H9 (cell line): ENCODE data around the gene SYNPO2L. TPM values are rescaled to one million over a fixed set of nuclear protein-coding genes. Genes with fewer than 3 reads are reported as not detected.
A peak's percentile ranks its signal among the peaks of the same experiment; 100 is the strongest.

Experiments
- DNase-seq: peaks from one replicate; pipeline ENCODE4 v3.0.0-alpha.2; 2017
- H2AFZ ChIP-seq: one replicate; pipeline ENCODE4 v1.6.1; 2013; ENCODE audit warnings: mild to moderate bottlenecking, low read length, control low read depth, moderate library complexity
- H2AK5ac ChIP-seq: 2 replicates; pipeline ENCODE4 v1.6.1; 2013; ENCODE audit warnings: low read length, control low read depth, mixed read lengths; ENCODE audit not compliant: insufficient read length
- H2BK120ac ChIP-seq: one replicate; pipeline ENCODE4 v1.6.1; 2013; ENCODE audit warnings: low read depth, mild to moderate bottlenecking, low read length, control low read depth, inconsistent platforms; ENCODE audit not compliant: poor library complexity, severe bottlenecking
- H2BK12ac ChIP-seq: 2 replicates; pipeline ENCODE4 v1.6.1; 2013; ENCODE audit warnings: low read length, control low read depth, mixed read lengths, low read depth; ENCODE audit not compliant: insufficient read length
- H2BK15ac ChIP-seq: 2 replicates; pipeline ENCODE4 v1.6.1; 2013; ENCODE audit warnings: low read depth, low read length, control low read depth
- H2BK20ac ChIP-seq: one replicate; pipeline ENCODE4 v1.6.1; 2013; ENCODE audit warnings: low read depth, mild to moderate bottlenecking, low read length, control low read depth, inconsistent platforms; ENCODE audit not compliant: poor library complexity, severe bottlenecking
- H2BK5ac ChIP-seq: 2 replicates; pipeline ENCODE4 v1.6.1; 2013; ENCODE audit warnings: low read length, control low read depth, mixed read lengths; ENCODE audit not compliant: insufficient read length
- H3K14ac ChIP-seq: 2 replicates; pipeline ENCODE4 v1.6.1; 2013; ENCODE audit warnings: low read length, control low read depth; ENCODE audit not compliant: insufficient read depth
- H3K18ac ChIP-seq: 2 replicates; pipeline ENCODE4 v1.6.1; 2013; ENCODE audit warnings: low read depth, mild to moderate bottlenecking, mixed read lengths, low read length, control low read depth; ENCODE audit not compliant: insufficient read length
- H3K23ac ChIP-seq: 2 replicates; pipeline ENCODE4 v1.6.1; 2013; ENCODE audit warnings: low read length, control low read depth, mixed read lengths, low read depth; ENCODE audit not compliant: insufficient read length
- H3K23me2 ChIP-seq: 2 replicates; pipeline ENCODE4 v1.6.1; 2013; ENCODE audit warnings: low read depth, mild to moderate bottlenecking, mixed read lengths, low read length, control low read depth; ENCODE audit not compliant: insufficient read length, poor library complexity, severe bottlenecking
- H3K27ac ChIP-seq: 2 replicates; pipeline ENCODE4 v1.5.1; 2013; ENCODE audit warnings: low read length, control low read depth, mixed read lengths, low read depth; ENCODE audit not compliant: insufficient read length
- H3K27me3 ChIP-seq: 2 replicates; pipeline ENCODE4 v1.6.1; 2013; ENCODE audit warnings: low read length, control low read depth, inconsistent platforms; ENCODE audit not compliant: insufficient read depth
- H3K4ac ChIP-seq: 2 replicates; pipeline ENCODE4 v1.6.1; 2013; ENCODE audit warnings: low read depth, mild to moderate bottlenecking, control low read depth, inconsistent platforms, low read length, moderate library complexity
- H3K4me1 ChIP-seq: 2 replicates; pipeline ENCODE4 v1.6.1; 2013; ENCODE audit warnings: low read length, control low read depth, inconsistent platforms; ENCODE audit not compliant: insufficient read depth
- H3K4me2 ChIP-seq: 2 replicates; pipeline ENCODE4 v1.6.1; 2013; ENCODE audit warnings: low read length, control low read depth, mixed read lengths; ENCODE audit not compliant: insufficient read length, insufficient read depth
- H3K56ac ChIP-seq: 2 replicates; pipeline ENCODE4 v1.6.1; 2013; ENCODE audit warnings: low read depth, mild to moderate bottlenecking, mixed read lengths, low read length, control low read depth; ENCODE audit not compliant: insufficient read length
- H3K79me1 ChIP-seq: 2 replicates; pipeline ENCODE4 v1.6.1; 2013; ENCODE audit warnings: low read depth, mild to moderate bottlenecking, moderate library complexity, low read length, control low read depth, inconsistent platforms; ENCODE audit not compliant: insufficient read depth, poor library complexity, severe bottlenecking
- H3K79me2 ChIP-seq: 2 replicates; pipeline ENCODE4 v1.6.1; 2013; ENCODE audit warnings: low read length, control low read depth, inconsistent platforms; ENCODE audit not compliant: insufficient read depth
- H3K9ac ChIP-seq: 2 replicates; pipeline ENCODE4 v1.6.1; 2013; ENCODE audit warnings: low read length, control low read depth, mixed read lengths; ENCODE audit not compliant: insufficient read length; ENCODE audit errors: extremely low read depth
- H3K9me3 ChIP-seq: one replicate; pipeline ENCODE4 v1.6.1; 2013; ENCODE audit warnings: low read depth, low read length, inconsistent platforms; ENCODE audit not compliant: control insufficient read depth
- H3T11ph ChIP-seq: one replicate; pipeline ENCODE4 v1.6.1; 2013; ENCODE audit warnings: mild to moderate bottlenecking, low read length, control low read depth, inconsistent platforms
- H4K20me1 ChIP-seq: one replicate; pipeline ENCODE4 v1.6.1; 2013; ENCODE audit not compliant: control insufficient read depth, insufficient read length, insufficient read depth
- H4K5ac ChIP-seq: 2 replicates; pipeline ENCODE4 v1.6.1; 2013; ENCODE audit warnings: low read depth, mild to moderate bottlenecking, mixed read lengths, low read length, control low read depth; ENCODE audit not compliant: insufficient read length
- H4K8ac ChIP-seq: replicated peaks from 2 replicates; pipeline ENCODE4 v1.6.1; 2013; ENCODE audit warnings: low read length, control low read depth, mixed read lengths, low read depth; ENCODE audit not compliant: insufficient read length
- H4K91ac ChIP-seq: 2 replicates; pipeline ENCODE4 v1.6.1; 2013; ENCODE audit warnings: low read depth, mild to moderate bottlenecking, moderate library complexity, mixed read lengths, low read length, control low read depth; ENCODE audit not compliant: insufficient read length
- H3K27ac Mint-ChIP-seq, 3 experiments: 2 replicates in 2 of 3; 3 replicates in 1 of 3; pipeline ENCODE4 v1.8.0; 2020 to 2021; ENCODE audit warnings: mixed read lengths in 3 of 3, mild to moderate bottlenecking in 1 of 3, moderate library complexity in 1 of 3
- H3K27me3 Mint-ChIP-seq: 2 replicates; pipeline ENCODE4 v1.8.0; 2021; ENCODE audit warnings: low read depth, mild to moderate bottlenecking, moderate library complexity, mixed read lengths
- H3K36me3 Mint-ChIP-seq, 3 experiments: 2 replicates in 2 of 3; 3 replicates in 1 of 3; pipeline ENCODE4 v1.8.0; 2020 to 2021; ENCODE audit warnings: low read depth in 3 of 3, mixed read lengths in 3 of 3; ENCODE audit not compliant: insufficient read depth in 1 of 3
- H3K4me1 Mint-ChIP-seq, 2 experiments: 2 replicates each; pipeline ENCODE4 v1.8.0; 2020; ENCODE audit warnings: mixed read lengths in 2 of 2
- H3K4me3 Mint-ChIP-seq, 2 experiments: 2 replicates in 1 of 2; 3 replicates in 1 of 2; pipeline ENCODE4 v1.8.0; 2020 to 2021; ENCODE audit warnings: mild to moderate bottlenecking in 2 of 2, mixed read lengths in 2 of 2, moderate library complexity in 1 of 2
- H3K9me3 Mint-ChIP-seq, 2 experiments: 2 replicates in 1 of 2; 3 replicates in 1 of 2; pipeline ENCODE4 v1.8.0; 2020; ENCODE audit warnings: mild to moderate bottlenecking in 2 of 2, mixed read lengths in 2 of 2, moderate library complexity in 1 of 2
- CTCF ChIP-seq: fragments of 200-600 bp; sonication (generic); conservative IDR thresholded peaks from 3 replicates; pipeline ENCODE4 v1.8.0; 2021; ENCODE audit warnings: antibody characterized with exemption, mild to moderate bottlenecking
- WGBS: extraction: QIAGEN DNeasy Blood & Tissue Kit; methylation state at CpG from one replicate; pipeline ENCODE4 v1.1.7; 2013; ENCODE audit warnings: missing lambda C conversion rate, low lambda C conversion rate, mixed read lengths; ENCODE audit not compliant: insufficient read length; ENCODE audit errors: extremely low coverage; 5-methylcytosine and 5-hydroxymethylcytosine counted together
- total RNA-seq: library from RNA; stranded (reverse); gene quantifications from 2 replicates; pipeline ENCODE4 v1.2.1, GENCODE V29; 2021

Gene SYNPO2L
- total RNA-seq, 1 experiment from 2014 or later = 0.11 TPM

DNA sequence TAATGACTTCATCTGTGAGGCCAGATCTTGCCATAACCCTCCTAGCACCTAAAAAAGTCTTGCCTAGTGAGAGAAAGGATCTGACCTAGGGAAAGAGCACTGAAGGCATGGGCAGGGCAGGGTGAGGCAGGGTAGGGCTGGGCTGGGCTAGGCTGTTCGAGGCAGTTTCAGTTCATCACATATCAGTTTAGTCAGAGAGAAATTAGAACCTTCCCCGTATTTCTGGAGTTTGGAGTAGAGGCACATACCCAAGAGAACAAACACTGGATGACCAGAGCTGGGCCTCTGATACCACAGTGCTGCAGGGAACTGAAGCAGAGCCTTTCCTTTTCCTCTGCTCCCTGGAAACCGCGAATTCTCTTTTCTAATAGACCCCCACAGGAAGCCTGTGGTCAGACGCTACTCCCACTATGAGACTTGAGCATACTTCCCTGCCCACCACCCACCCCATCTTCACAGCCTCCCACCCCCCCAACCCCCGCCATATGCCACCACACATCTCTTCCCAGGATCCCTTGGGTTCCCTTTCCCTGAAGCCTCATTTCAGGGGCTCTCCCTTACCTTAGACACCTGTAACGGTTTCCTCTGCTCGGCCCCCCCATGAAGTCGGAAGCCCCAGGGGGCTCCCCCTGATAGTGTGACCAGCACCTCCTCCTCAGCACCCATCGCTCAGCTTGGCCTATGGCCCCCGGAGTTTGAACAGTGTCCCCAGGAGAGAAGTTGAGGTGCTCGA is 406 bp downstream of the SYNPO2L start:
- Histone ChIP-seq H2BK5ac (no peak overlapping the region), H3K4ac (no peak overlapping the region), H3K27me3 (no peaks in the 10 kb centered on the region), H2AFZ (no peak overlapping the region), H3K23ac (no peak overlapping the region), H3K9ac (no peak overlapping the region), H4K20me1 (no peaks in the 10 kb centered on the region), H3K9me3 (no peaks in the 10 kb centered on the region), H4K8ac (no peak overlapping the region), H2BK120ac (no peak overlapping the region), H3K14ac (no peak overlapping the region), H3K79me1 (no peaks in the 10 kb centered on the region), H3K18ac (no peak overlapping the region), H3K79me2 (no peaks in the 10 kb centered on the region), H3K56ac (no peak overlapping the region), H3K27ac (no peak overlapping the region), H2BK15ac (no peak overlapping the region), H2AK5ac (no peak overlapping the region), H2BK12ac (no peak overlapping the region), H3T11ph (no peak overlapping the region), H3K4me2 (no peak overlapping the region), H3K23me2 (no peaks in the 10 kb centered on the region), H4K91ac (no peak overlapping the region), H4K5ac (no peak overlapping the region), H3K4me1 (no peaks in the 10 kb centered on the region), H2BK20ac (no peak overlapping the region)
- H3K36me3 Mint-ChIP-seq = no peaks in the 10 kb centered on the region
- peaks cover 0 to 3% of the 10 kb centered on the region in 2 experiments; a peak in 1 of 4 replicates for H3K4me1 Mint-ChIP-seq
- no peak for DNase-seq
- TF ChIP-seq CTCF = no peak
- no peaks in the 10 kb centered on the region for H3K9me3 Mint-ChIP-seq
- no peaks in the 10 kb centered on the region; the same call in none of the 2 replicates for H3K27me3 Mint-ChIP-seq
- H3K27ac Mint-ChIP-seq = 0 out of 7 replicates have a peak overlapping the region, but pooled peaks of 1 of the 3 experiments have one; percentile 4
- no peak overlapping the region for H3K4me3 Mint-ChIP-seq
- WGBS = no CpG with 5 or more reads among the region's 12 CpGs
